Measurements from ENCODE around the gene RTEL1. TPM values are rescaled to one million over a fixed set of nuclear protein-coding genes. Genes with fewer than 3 reads are reported as not detected.

The RTEL1 gene
- total RNA-seq, 1 experiment from 2014 or later: 33.4 TPM

GRCh38 chr20:63622096-63622495 is 36.0 kb upstream of the RTEL1 start:
- H3K36me3 Mint-ChIP-seq (ENCODE audit: insufficient read depth in 1 of 3, low read depth in 3 of 3): peaks cover 17 to 27% (median 23%) of the 10 kb centered on the region in 3 experiments
- Histone ChIP-seq H2BK12ac (ENCODE audit: insufficient read length, low read depth, low read length) (no peak overlapping the region), H3K23me2 (ENCODE audit: insufficient read length, low read depth, low read length, poor library complexity, severe bottlenecking) (peaks cover 6% of the 10 kb centered on the region), H3K9me3 (ENCODE audit: control insufficient read depth, low read depth, low read length) (no peaks in the 10 kb centered on the region), H2BK5ac (ENCODE audit: insufficient read length, low read length) (no peak overlapping the region), H2AFZ (ENCODE audit: low read length) (no peak overlapping the region), H3K4me2 (ENCODE audit: insufficient read depth, insufficient read length, low read length) (no peak overlapping the region), H4K8ac (replicated peaks; ENCODE audit: insufficient read length, low read depth, low read length) (no peak overlapping the region), H3K4ac (ENCODE audit: low read depth, low read length) (no peak overlapping the region), H3K9ac (ENCODE audit: extremely low read depth, insufficient read length, low read length) (no peak overlapping the region), H4K91ac (ENCODE audit: insufficient read length, low read depth, low read length) (no peak overlapping the region), H3K27me3 (ENCODE audit: insufficient read depth, low read length) (no peaks in the 10 kb centered on the region), H3K56ac (ENCODE audit: insufficient read length, low read depth, low read length) (no peak overlapping the region), H3K4me1 (ENCODE audit: insufficient read depth, low read length) (no peaks in the 10 kb centered on the region; the same call in 1 of the 2 replicates), H3K79me1 (ENCODE audit: insufficient read depth, low read depth, low read length, poor library complexity, severe bottlenecking) (peaks cover 4% of the 10 kb centered on the region), H3K79me2 (ENCODE audit: insufficient read depth, low read length) (peaks cover 3% of the 10 kb centered on the region; the same call in 1 of the 2 replicates), H3K14ac (ENCODE audit: insufficient read depth, low read length) (no peak overlapping the region), H4K20me1 (ENCODE audit: control insufficient read depth, insufficient read depth, insufficient read length) (no peaks in the 10 kb centered on the region), H2BK15ac (ENCODE audit: low read depth, low read length) (no peak overlapping the region), H2BK20ac (ENCODE audit: low read depth, low read length, poor library complexity, severe bottlenecking) (no peak overlapping the region), H3K18ac (ENCODE audit: insufficient read length, low read depth, low read length) (no peak overlapping the region), H2AK5ac (ENCODE audit: insufficient read length, low read length) (no peak overlapping the region), H2BK120ac (ENCODE audit: low read depth, low read length, poor library complexity, severe bottlenecking) (no peak overlapping the region), H4K5ac (ENCODE audit: insufficient read length, low read depth, low read length) (no peak overlapping the region), H3K23ac (ENCODE audit: insufficient read length, low read depth, low read length) (no peak overlapping the region), H3T11ph (ENCODE audit: low read length) (no peak overlapping the region), H3K27ac (ENCODE audit: insufficient read length, low read depth, low read length) (no peak overlapping the region)
- peaks cover 19 to 21% of the 10 kb centered on the region in 2 experiments for H3K4me1 Mint-ChIP-seq
- no peaks in the 10 kb centered on the region; the same call in 1 of the 2 replicates for H3K27me3 Mint-ChIP-seq (ENCODE audit: low read depth)
- H3K27ac Mint-ChIP-seq: peak overlapping the region in 2 of 3 experiments; percentile 74 to 89; a peak in 3 of 7 replicates
- DNase-seq: no peak
- no peak overlapping the region for H3K4me3 Mint-ChIP-seq
- WGBS (ENCODE audit: extremely low coverage, insufficient read length, low lambda C conversion rate): no CpG with 5 or more reads among the region's 4 CpGs
- no peaks in the 10 kb centered on the region for H3K9me3 Mint-ChIP-seq
- TF ChIP-seq, protein P1, sequence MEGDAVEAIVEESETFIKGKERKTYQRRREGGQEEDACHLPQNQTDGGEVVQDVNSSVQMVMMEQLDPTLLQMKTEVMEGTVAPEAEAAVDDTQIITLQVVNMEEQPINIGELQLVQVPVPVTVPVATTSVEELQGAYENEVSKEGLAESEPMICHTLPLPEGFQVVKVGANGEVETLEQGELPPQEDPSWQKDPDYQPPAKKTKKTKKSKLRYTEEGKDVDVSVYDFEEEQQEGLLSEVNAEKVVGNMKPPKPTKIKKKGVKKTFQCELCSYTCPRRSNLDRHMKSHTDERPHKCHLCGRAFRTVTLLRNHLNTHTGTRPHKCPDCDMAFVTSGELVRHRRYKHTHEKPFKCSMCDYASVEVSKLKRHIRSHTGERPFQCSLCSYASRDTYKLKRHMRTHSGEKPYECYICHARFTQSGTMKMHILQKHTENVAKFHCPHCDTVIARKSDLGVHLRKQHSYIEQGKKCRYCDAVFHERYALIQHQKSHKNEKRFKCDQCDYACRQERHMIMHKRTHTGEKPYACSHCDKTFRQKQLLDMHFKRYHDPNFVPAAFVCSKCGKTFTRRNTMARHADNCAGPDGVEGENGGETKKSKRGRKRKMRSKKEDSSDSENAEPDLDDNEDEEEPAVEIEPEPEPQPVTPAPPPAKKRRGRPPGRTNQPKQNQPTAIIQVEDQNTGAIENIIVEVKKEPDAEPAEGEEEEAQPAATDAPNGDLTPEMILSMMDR (conservative IDR thresholded peaks at IDR 0.05): no peak
